WTC11 (cell line): ENCODE data around the gene GBA2. TPM values are rescaled to one million over a fixed set of nuclear protein-coding genes. Genes with fewer than 3 reads are reported as not detected.

Source experiments
- ATAC-seq: fragments of 200-7000 bp; cut with Tn5 transposase; 2 replicates; pipeline ENCODE4 v1.10.0; 2021; ENCODE audit warnings: mild to moderate bottlenecking, moderate library complexity
- CTCF ChIA-PET: fragments of 300-600 bp; sonication (Branson Sonifier 250); formaldehyde crosslinking; loops from one replicate; lab custom pipeline; 2021; ENCODE audit warnings: antibody characterized with exemption; lab: Charles Lee
- POLR2A ChIA-PET: fragments of 350-600 bp; sonication (Branson Sonifier 250); formaldehyde crosslinking; loops from one replicate; lab custom pipeline; 2021; ENCODE audit warnings: antibody characterized with exemption; lab: Charles Lee
- DNase-seq: peaks from one replicate; pipeline ENCODE4 v3.0.0; 2021; ENCODE audit warnings: low spot score
- H3K27ac Mint-ChIP-seq: 2 replicates; pipeline ENCODE4 v1.8.0; 2021; ENCODE audit warnings: mixed read lengths
- H3K27me3 Mint-ChIP-seq: 2 replicates; pipeline ENCODE4 v1.8.0; 2021; ENCODE audit warnings: low read depth, mild to moderate bottlenecking, moderate library complexity, mixed read lengths
- H3K36me3 Mint-ChIP-seq: 2 replicates; pipeline ENCODE4 v1.8.0; 2021; ENCODE audit warnings: mixed read lengths
- H3K4me1 Mint-ChIP-seq: 2 replicates; pipeline ENCODE4 v1.8.0; 2022; ENCODE audit warnings: mixed read lengths
- H3K4me3 Mint-ChIP-seq: 2 replicates; pipeline ENCODE4 v1.8.0; 2021; ENCODE audit warnings: mild to moderate bottlenecking, moderate library complexity, mixed read lengths
- H3K9me3 Mint-ChIP-seq: 2 replicates; pipeline ENCODE4 v1.8.0; 2021; ENCODE audit warnings: mixed read lengths
- ATF2 ChIP-seq: sonication (generic); formaldehyde crosslinking; IDR thresholded peaks from 2 replicates; pipeline ENCODE4 v1.8.1; 2022; ENCODE audit warnings: low read depth, missing genetic modification reagents, borderline replicate concordance
- CREB1 ChIP-seq: sonication (generic); formaldehyde crosslinking; IDR thresholded peaks from 2 replicates; pipeline ENCODE4 v1.8.0; 2023; ENCODE audit warnings: mild to moderate bottlenecking, missing genetic modification reagents
- CTCF ChIP-seq: fragments of 200-600 bp; IDR thresholded peaks from 2 replicates; pipeline ENCODE4 v1.8.0; 2022; ENCODE audit warnings: antibody characterized with exemption
- E2F4 ChIP-seq: sonication (generic); formaldehyde crosslinking; IDR thresholded peaks from 2 replicates; pipeline ENCODE4 v1.8.1; 2022; ENCODE audit warnings: low read depth, mild to moderate bottlenecking, moderate library complexity, missing genetic modification reagents, borderline replicate concordance
- FOXP1 ChIP-seq: sonication (generic); formaldehyde crosslinking; IDR thresholded peaks from 2 replicates; pipeline ENCODE4 v1.8.0; 2022; ENCODE audit warnings: missing genetic modification reagents, mild to moderate bottlenecking, moderate library complexity, borderline replicate concordance
- GABPB1 ChIP-seq: sonication (generic); formaldehyde crosslinking; IDR thresholded peaks from 2 replicates; pipeline ENCODE4 v1.8.1; 2023; ENCODE audit warnings: mild to moderate bottlenecking, missing genetic modification reagents
- HMGXB4 ChIP-seq: sonication (generic); formaldehyde crosslinking; IDR thresholded peaks from 2 replicates; pipeline ENCODE4 v1.8.1; 2023; ENCODE audit warnings: mild to moderate bottlenecking, moderate library complexity, missing genetic modification reagents
- JUN ChIP-seq: sonication (generic); formaldehyde crosslinking; IDR thresholded peaks from 2 replicates; pipeline ENCODE4 v1.8.0; 2023; ENCODE audit warnings: mild to moderate bottlenecking, missing genetic modification reagents
- KAT7 ChIP-seq: sonication (generic); formaldehyde crosslinking; IDR thresholded peaks from 2 replicates; pipeline ENCODE4 v1.8.1; 2023; ENCODE audit warnings: missing genetic modification reagents, mild to moderate bottlenecking, borderline replicate concordance
- MLX ChIP-seq: sonication (generic); formaldehyde crosslinking; IDR thresholded peaks from 2 replicates; pipeline ENCODE4 v1.8.1; 2023; ENCODE audit warnings: mild to moderate bottlenecking, missing genetic modification reagents, moderate library complexity
- NFATC4 ChIP-seq: fragments of 250-450 bp; sonication (Bioruptor Pico); IDR thresholded peaks from 2 replicates; pipeline ENCODE4 v1.9.0; 2021; ENCODE audit warnings: mild to moderate bottlenecking
- NFYB ChIP-seq: sonication (generic); formaldehyde crosslinking; conservative IDR thresholded peaks from 2 replicates; pipeline ENCODE4 v1.8.0; 2022; ENCODE audit warnings: low read depth, missing genetic modification reagents
- NR2C2 ChIP-seq: sonication (generic); formaldehyde crosslinking; IDR thresholded peaks from 2 replicates; pipeline ENCODE4 v1.8.0; 2022; ENCODE audit warnings: mild to moderate bottlenecking, missing genetic modification reagents
- NR3C1 ChIP-seq: sonication (generic); formaldehyde crosslinking; conservative IDR thresholded peaks from 2 replicates; pipeline ENCODE4 v1.8.1; 2023; ENCODE audit warnings: low read depth, mild to moderate bottlenecking, missing genetic modification reagents
- SMAD3 ChIP-seq: sonication (generic); formaldehyde crosslinking; IDR thresholded peaks from 2 replicates; pipeline ENCODE4 v1.8.0; 2022; ENCODE audit warnings: missing genetic modification reagents, mild to moderate bottlenecking, borderline replicate concordance
- TCF7 ChIP-seq: sonication (generic); formaldehyde crosslinking; IDR thresholded peaks from 2 replicates; pipeline ENCODE4 v1.8.0; 2022; ENCODE audit warnings: mild to moderate bottlenecking, low read depth, missing genetic modification reagents, moderate library complexity
- ZNF232 ChIP-seq: sonication (generic); formaldehyde crosslinking; IDR thresholded peaks from 2 replicates; pipeline ENCODE4 v1.8.0; 2022; ENCODE audit warnings: mild to moderate bottlenecking, missing genetic modification reagents
- ZNF263 ChIP-seq: sonication (generic); formaldehyde crosslinking; IDR thresholded peaks from 2 replicates; pipeline ENCODE4 v1.8.1; 2022; ENCODE audit warnings: low read depth, mild to moderate bottlenecking, moderate library complexity, missing genetic modification reagents
- total RNA-seq: library from RNA; stranded (reverse); gene quantifications from 3 replicates; pipeline ENCODE4 v1.2.3, GENCODE V29; 2021
- TF ChIP-seq, protein P1 (sequence below): fragments of 250-450 bp; sonication (Bioruptor Pico); IDR thresholded peaks from 2 replicates; pipeline ENCODE4 v2.1.2; 2022; ENCODE audit warnings: mild to moderate bottlenecking, moderate library complexity
- TF ChIP-seq, protein P2 (sequence below): sonication (generic); formaldehyde crosslinking; conservative IDR thresholded peaks from 2 replicates; pipeline ENCODE4 v1.8.1; 2022; ENCODE audit warnings: mild to moderate bottlenecking, missing genetic modification reagents

The GBA2 gene
- total RNA-seq, 1 experiment from 2014 or later = 104 TPM

GRCh38 chr9:35760651-35761050 is 11.6 kb upstream of the GBA2 start (continued):
- no peak for TF ChIP-seq FOXP1
- TF ChIP-seq, all 79 proteins: peak for 0

- CTCF ChIA-PET = no interaction called here
- no peak overlapping the region for H3K4me3 Mint-ChIP-seq
- POLR2A ChIA-PET = no interaction called here
These were observed 10.8 kb upstream of the GBA2 start for GRCh38 chr9:35759795-35760194.

DNA sequence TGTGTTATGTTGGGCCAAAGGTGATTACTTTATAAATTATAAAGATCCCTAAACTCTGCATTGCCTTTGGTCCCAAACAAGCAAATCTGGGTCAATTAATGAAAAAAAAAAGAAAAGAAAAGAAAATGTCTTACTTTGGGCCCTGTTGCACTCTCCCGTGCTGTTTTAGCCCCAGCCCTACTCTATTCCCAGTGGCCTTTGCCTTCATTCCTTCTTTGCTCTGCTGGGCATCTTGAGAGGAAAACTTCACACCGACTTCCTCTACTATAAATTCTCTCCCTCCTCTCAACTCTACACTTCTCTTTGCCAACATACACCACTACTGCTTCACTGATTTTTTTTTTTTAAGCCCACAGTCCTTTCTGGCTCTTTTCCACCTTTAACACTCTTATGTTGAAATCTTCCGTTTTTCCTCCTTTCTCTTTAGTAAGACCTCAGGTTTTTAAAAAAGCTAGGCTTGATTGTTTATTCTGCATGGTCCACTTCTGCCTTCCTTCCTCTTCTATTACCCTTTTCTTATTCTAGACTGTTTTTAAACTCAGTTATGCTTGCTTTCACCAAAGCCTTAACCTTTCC is 9.5 kb upstream of the GBA2 start:
- Mint-ChIP-seq H3K27ac (peak overlapping the region; percentile 1), H3K4me3 (peak overlapping the region; percentile 89), H3K4me1 (peaks cover 37% of the 10 kb centered on the region), H3K36me3 (peaks cover 9% of the 10 kb centered on the region), H3K27me3 (no peaks in the 10 kb centered on the region), H3K9me3 (no peaks in the 10 kb centered on the region)
- no peak for ATAC-seq
- POLR2A ChIA-PET = interaction anchor here (0.7 to 0.8 kb wide), 2 partner anchors 71 to 1279 kb away, joined by 3 to 5 read pairs; no protein-coding TSS in a partner anchor
- DNase-seq = no peak
- CTCF ChIA-PET = interaction anchor here (0.5 kb wide), 1 partner anchor 9 kb away, joined by 4 read pairs; no protein-coding TSS in a partner anchor
- no peak for TF ChIP-seq GABPB1 (CRISPR knock-in tag)
- TF ChIP-seq, protein P1, sequence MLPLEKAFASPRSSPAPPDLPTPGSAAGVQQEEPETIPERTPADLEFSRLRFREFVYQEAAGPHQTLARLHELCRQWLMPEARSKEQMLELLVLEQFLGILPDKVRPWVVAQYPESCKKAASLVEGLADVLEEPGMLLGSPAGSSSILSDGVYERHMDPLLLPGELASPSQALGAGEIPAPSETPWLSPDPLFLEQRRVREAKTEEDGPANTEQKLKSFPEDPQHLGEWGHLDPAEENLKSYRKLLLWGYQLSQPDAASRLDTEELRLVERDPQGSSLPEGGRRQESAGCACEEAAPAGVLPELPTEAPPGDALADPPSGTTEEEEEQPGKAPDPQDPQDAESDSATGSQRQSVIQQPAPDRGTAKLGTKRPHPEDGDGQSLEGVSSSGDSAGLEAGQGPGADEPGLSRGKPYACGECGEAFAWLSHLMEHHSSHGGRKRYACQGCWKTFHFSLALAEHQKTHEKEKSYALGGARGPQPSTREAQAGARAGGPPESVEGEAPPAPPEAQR (CRISPR knock-in tag) = no peak
- no peak for TF ChIP-seq ZNF232
- TF ChIP-seq KAT7 (CRISPR knock-in tag) = no peak
- no peak for TF ChIP-seq E2F4 (CRISPR knock-in tag)
- TF ChIP-seq MLX (CRISPR knock-in tag) = no peak
- TF ChIP-seq ATF2 (CRISPR knock-in tag) = no peak
- TF ChIP-seq SMAD3 (CRISPR knock-in tag) = no peak
- TF ChIP-seq, protein P2, sequence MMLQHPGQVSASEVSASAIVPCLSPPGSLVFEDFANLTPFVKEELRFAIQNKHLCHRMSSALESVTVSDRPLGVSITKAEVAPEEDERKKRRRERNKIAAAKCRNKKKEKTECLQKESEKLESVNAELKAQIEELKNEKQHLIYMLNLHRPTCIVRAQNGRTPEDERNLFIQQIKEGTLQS (CRISPR knock-in tag) = no peak
- no peak for TF ChIP-seq CREB1 (CRISPR knock-in tag)
- no peak for TF ChIP-seq ZNF263 (CRISPR knock-in tag)
- no peak for TF ChIP-seq HMGXB4 (CRISPR knock-in tag)
- no peak for TF ChIP-seq NFYB (CRISPR knock-in tag)
- TF ChIP-seq NR3C1 (CRISPR knock-in tag) = no peak

More at GRCh38 chr9:35759795-35760194, 10.8 kb upstream of the GBA2 start:
- Mint-ChIP-seq H3K27me3 (no peaks in the 10 kb centered on the region), H3K4me1 (peaks cover 37% of the 10 kb centered on the region), H3K27ac (no peak overlapping the region), H3K36me3 (peaks cover 3% of the 10 kb centered on the region), H3K9me3 (no peaks in the 10 kb centered on the region)
- DNase-seq (no peak), ATAC-seq (no peak)
- TF ChIP-seq CTCF (no peak), TCF7 (CRISPR knock-in tag) (no peak), NR2C2 (no peak), JUN (CRISPR knock-in tag) (no peak), NFATC4 (no peak)
